Activated naive CD8-positive, alpha-beta T cell treated with anti-CD3 and anti-CD28 coated beads, Interleukin-2, amount 10 ng/mL, durations not matched to agents 7 days and 5 days (primary cell): Measurements from ENCODE around the gene PRRC2C. TPM values are rescaled to one million over a fixed set of nuclear protein-coding genes. Genes with fewer than 3 reads are reported as not detected.
"Not testable (repeated sequence)": the region's sequence is repeated elsewhere in the genome, so short reads cannot be mapped to it uniquely, and the experiment has no call there.

Experiments used
- ATAC-seq: fragments of 150-1000 bp; cut with Tn5 transposase; one replicate; pipeline ENCODE4 v1.10.0; 2021; ENCODE audit warnings: low read depth, moderate library complexity
- POLR2A ChIA-PET: fragments of 350-600 bp; sonication (Branson Sonifier 250); formaldehyde crosslinking; loops from one replicate; lab custom pipeline; 2021; ENCODE audit warnings: antibody characterized with exemption; lab: Charles Lee
- DNase-seq: peaks from one replicate; pipeline ENCODE4 v3.0.0; 2021
- H3K27ac Mint-ChIP-seq: one replicate; pipeline ENCODE4 v1.8.0; 2022; ENCODE audit warnings: mild to moderate bottlenecking, mixed read lengths
- H3K27me3 Mint-ChIP-seq: one replicate; pipeline ENCODE4 v1.8.0; 2022; ENCODE audit warnings: mild to moderate bottlenecking, moderate library complexity, mixed read lengths
- H3K36me3 Mint-ChIP-seq: one replicate; pipeline ENCODE4 v1.8.0; 2021; ENCODE audit warnings: mild to moderate bottlenecking, mixed read lengths
- H3K4me1 Mint-ChIP-seq: one replicate; pipeline ENCODE4 v1.8.0; 2021; ENCODE audit warnings: mixed read lengths
- H3K4me3 Mint-ChIP-seq: one replicate; pipeline ENCODE4 v1.8.0; 2022; ENCODE audit warnings: mild to moderate bottlenecking, moderate library complexity, mixed read lengths
- H3K9me3 Mint-ChIP-seq: one replicate; pipeline ENCODE4 v1.8.0; 2021; ENCODE audit warnings: mixed read lengths
- total RNA-seq, 2 experiments: library from RNA; stranded (reverse); gene quantifications; one replicate each; pipeline ENCODE4 v1.2.3, GENCODE V29; 2021

Gene PRRC2C
- total RNA-seq, 2 experiments from 2014 or later = 246 to 258 TPM

GRCh38 chr1:171509191-171509590, 23.9 kb downstream of the PRRC2C start:
- Mint-ChIP-seq H3K9me3 (no peaks in the 10 kb centered on the region), H3K27ac (no peak overlapping the region), H3K27me3 (no peaks in the 10 kb centered on the region), H3K36me3 (peaks cover 17% of the 10 kb centered on the region), H3K4me1 (peaks cover 55% of the 10 kb centered on the region), H3K4me3 (peak overlapping the region; percentile 42)
- POLR2A ChIA-PET = no interaction called here
- DNase-seq = no peak
- ATAC-seq = no peak

- ATAC-seq = no peak
- Mint-ChIP-seq H3K27me3 (no peaks in the 10 kb centered on the region), H3K4me1 (peaks cover 44% of the 10 kb centered on the region), H3K4me3 (no peak overlapping the region), H3K9me3 (no peaks in the 10 kb centered on the region), H3K27ac (no peak overlapping the region), H3K36me3 (peaks cover 37% of the 10 kb centered on the region)
- POLR2A ChIA-PET = no interaction called here
- no peak for DNase-seq
Observed at GRCh38 chr1:171513743-171514142, 28.4 kb downstream of the PRRC2C start.

- ATAC-seq = no peak
- H3K4me1 Mint-ChIP-seq = peaks cover 36% of the 10 kb centered on the region
- DNase-seq = no peak
- no peak overlapping the region for H3K4me3 Mint-ChIP-seq
- H3K27me3 Mint-ChIP-seq = no peaks in the 10 kb centered on the region
- H3K27ac Mint-ChIP-seq = no peak overlapping the region
- POLR2A ChIA-PET = interaction anchor here (1.0 to 2.0 kb wide), 2 partner anchors 30 to 41 kb away, joined by 3 to 13 read pairs; partner anchors contain the start of gene PRRC2C
- peaks cover 39% of the 10 kb centered on the region for H3K36me3 Mint-ChIP-seq
- no peaks in the 10 kb centered on the region for H3K9me3 Mint-ChIP-seq
Observed at GRCh38 chr1:171515299-171515698, 30.0 kb downstream of the PRRC2C start.

- no peaks in the 10 kb centered on the region for H3K27me3 Mint-ChIP-seq
- POLR2A ChIA-PET = interaction anchor here (1.0 to 2.0 kb wide), 2 partner anchors 30 to 41 kb away, joined by 3 to 13 read pairs; partner anchors contain the start of gene PRRC2C
- no peak for ATAC-seq
- no peaks in the 10 kb centered on the region for H3K9me3 Mint-ChIP-seq
- no peak overlapping the region for H3K4me3 Mint-ChIP-seq
- no peak overlapping the region for H3K27ac Mint-ChIP-seq
- peaks cover 33% of the 10 kb centered on the region for H3K4me1 Mint-ChIP-seq
- H3K36me3 Mint-ChIP-seq = peaks cover 39% of the 10 kb centered on the region
- DNase-seq = no peak
Observed at GRCh38 chr1:171515741-171516140, 30.4 kb downstream of the PRRC2C start.

GRCh38 chr1:171521567-171521966, 36.2 kb downstream of the PRRC2C start:
- POLR2A ChIA-PET = no interaction called here

GRCh38 chr1:171530676-171531075, 45.3 kb downstream of the PRRC2C start:
- H3K4me3 Mint-ChIP-seq = no peak overlapping the region
- peaks cover 37% of the 10 kb centered on the region for H3K36me3 Mint-ChIP-seq
- H3K27me3 Mint-ChIP-seq = no peaks in the 10 kb centered on the region
- H3K9me3 Mint-ChIP-seq = no peaks in the 10 kb centered on the region
- H3K27ac Mint-ChIP-seq = no peak overlapping the region
- no peak for ATAC-seq
- peaks cover 10% of the 10 kb centered on the region for H3K4me1 Mint-ChIP-seq
- no peak for DNase-seq
- POLR2A ChIA-PET = no interaction called here

More at GRCh38 chr1:171521567-171521966, 36.2 kb downstream of the PRRC2C start:
- H3K27ac Mint-ChIP-seq = no peak overlapping the region
- H3K36me3 Mint-ChIP-seq = peaks cover 28% of the 10 kb centered on the region
- ATAC-seq (no peak), DNase-seq (no peak)
- H3K9me3 Mint-ChIP-seq = no peaks in the 10 kb centered on the region
- no peaks in the 10 kb centered on the region for H3K27me3 Mint-ChIP-seq
- peaks cover 10% of the 10 kb centered on the region for H3K4me1 Mint-ChIP-seq
- no peak overlapping the region for H3K4me3 Mint-ChIP-seq

- Mint-ChIP-seq H3K27me3 (no peaks in the 10 kb centered on the region), H3K4me3 (no peak overlapping the region), H3K4me1 (peaks cover 12% of the 10 kb centered on the region), H3K9me3 (no peaks in the 10 kb centered on the region), H3K36me3 (peaks cover 44% of the 10 kb centered on the region), H3K27ac (peak overlapping the region; percentile 5)
- ATAC-seq = no peak
- POLR2A ChIA-PET = interaction anchor here (0.6 kb wide), 1 partner anchor 13 kb away, joined by 3 read pairs; no protein-coding TSS in a partner anchor
- no peak for DNase-seq
Observed at GRCh38 chr1:171532520-171532919, 47.2 kb downstream of the PRRC2C start.

- Mint-ChIP-seq H3K9me3 (peaks cover 1% of the 10 kb centered on the region), H3K36me3 (peaks cover 54% of the 10 kb centered on the region), H3K4me3 (no peak overlapping the region), H3K27ac (no peak overlapping the region), H3K27me3 (no peaks in the 10 kb centered on the region), H3K4me1 (peaks cover 1% of the 10 kb centered on the region)
- ATAC-seq (no peak), DNase-seq (no peak)
- POLR2A ChIA-PET = interaction anchor here (1.1 kb wide), 1 partner anchor 13 kb away, joined by 3 read pairs; no protein-coding TSS in a partner anchor
Observed at GRCh38 chr1:171545523-171545922, 60.2 kb downstream of the PRRC2C start.

GRCh38 chr1:171550050-171550449, 64.7 kb downstream of the PRRC2C start:
- no peak for ATAC-seq
- H3K27ac Mint-ChIP-seq = no peak overlapping the region

GRCh38 chr1:171550598-171551100, 65.3 kb downstream of the PRRC2C start:
- H3K27ac Mint-ChIP-seq, H3K4me3 Mint-ChIP-seq, H3K9me3 Mint-ChIP-seq, H3K27me3 Mint-ChIP-seq, POLR2A ChIA-PET, DNase-seq, ATAC-seq: not testable (repeated sequence)
- Mint-ChIP-seq H3K4me1 (peaks cover 12% of the 10 kb centered on the region), H3K36me3 (peaks cover 77% of the 10 kb centered on the region)

More at GRCh38 chr1:171550050-171550449, 64.7 kb downstream of the PRRC2C start:
- DNase-seq = no peak
- Mint-ChIP-seq H3K4me3 (no peak overlapping the region), H3K36me3 (peaks cover 74% of the 10 kb centered on the region), H3K27me3 (no peaks in the 10 kb centered on the region), H3K9me3 (peaks cover 1% of the 10 kb centered on the region), H3K4me1 (peaks cover 12% of the 10 kb centered on the region)
- POLR2A ChIA-PET = no interaction called here

- H3K4me3 Mint-ChIP-seq, POLR2A ChIA-PET, H3K27ac Mint-ChIP-seq, H3K27me3 Mint-ChIP-seq, DNase-seq, H3K9me3 Mint-ChIP-seq, ATAC-seq: not testable (repeated sequence)
- Mint-ChIP-seq H3K4me1 (peaks cover 10% of the 10 kb centered on the region), H3K36me3 (peaks cover 92% of the 10 kb centered on the region)
Observed at GRCh38 chr1:171553960-171554359, 68.6 kb downstream of the PRRC2C start.

- no peak for ATAC-seq
- H3K27me3 Mint-ChIP-seq = no peaks in the 10 kb centered on the region
- H3K9me3 Mint-ChIP-seq = no peaks in the 10 kb centered on the region
- POLR2A ChIA-PET = no interaction called here
- no peak overlapping the region for H3K27ac Mint-ChIP-seq
- peaks cover 2% of the 10 kb centered on the region for H3K4me1 Mint-ChIP-seq
- H3K4me3 Mint-ChIP-seq = no peak overlapping the region
- no peak for DNase-seq
- peaks cover 26% of the 10 kb centered on the region for H3K36me3 Mint-ChIP-seq
Observed at GRCh38 chr1:171563675-171564074, 78.3 kb downstream of the PRRC2C start.

GRCh38 chr1:171566467-171566866, 81.1 kb downstream of the PRRC2C start:
- peaks cover 21% of the 10 kb centered on the region for H3K36me3 Mint-ChIP-seq
- ATAC-seq (no peak), DNase-seq (no peak)
- H3K4me3 Mint-ChIP-seq = no peak overlapping the region
- POLR2A ChIA-PET = no interaction called here
- no peaks in the 10 kb centered on the region for H3K27me3 Mint-ChIP-seq
- no peak overlapping the region for H3K27ac Mint-ChIP-seq
- no peaks in the 10 kb centered on the region for H3K9me3 Mint-ChIP-seq
- H3K4me1 Mint-ChIP-seq = no peaks in the 10 kb centered on the region

- DNase-seq (no peak), ATAC-seq (no peak)
- Mint-ChIP-seq H3K36me3 (peaks cover 28% of the 10 kb centered on the region), H3K4me1 (no peaks in the 10 kb centered on the region), H3K27me3 (no peaks in the 10 kb centered on the region), H3K9me3 (no peaks in the 10 kb centered on the region), H3K27ac (no peak overlapping the region), H3K4me3 (no peak overlapping the region)
- POLR2A ChIA-PET = no interaction called here
Observed at GRCh38 chr1:171570295-171570694, 85.0 kb downstream of the PRRC2C start.
